GM19324 (cell line): ENCODE results near the gene PLCB3.

ENCODE experiments used
- ATAC-seq: cut with Tn5 transposase; IDR thresholded peaks from one replicate; pipeline ENCODE4 v1.9.1; 2021; ENCODE audit warnings: mild to moderate bottlenecking, moderate library complexity; ENCODE audit not compliant: unreplicated experiment, low FRiP score

PLCB3 gene

GRCh38 chr11:64263021-64263946 lies 12.0 kb downstream of the PLCB3 start:
- ATAC-seq: no peak

GRCh38 chr11:64263947-64264317 lies 12.6 kb downstream of the PLCB3 start:
- no peak for ATAC-seq

GRCh38 chr11:64264371-64264852 lies 13.1 kb downstream of the PLCB3 start:
- ATAC-seq: no peak

- no peak for ATAC-seq
Measured at GRCh38 chr11:64265176-64266160, 14.1 kb downstream of the PLCB3 start.

GRCh38 chr11:64266339-64266738 lies 15.0 kb downstream of the PLCB3 start:
- ATAC-seq: no peak

- no peak for ATAC-seq
Measured at GRCh38 chr11:64267207-64267945, 16.0 kb downstream of the PLCB3 start.

- ATAC-seq: no peak
Measured at GRCh38 chr11:64268025-64268892, 16.9 kb downstream of the PLCB3 start.

- ATAC-seq: peak; percentile 18
Measured at GRCh38 chr11:64268893-64269539, 17.7 kb downstream of the PLCB3 start.

GRCh38 chr11:64269540-64270220 lies 18.4 kb downstream of the PLCB3 start:
- ATAC-seq: peak; percentile 81

- ATAC-seq: no peak
Measured at GRCh38 chr11:64275031-64275800, 23.9 kb downstream of the PLCB3 start.

- no peak for ATAC-seq
Measured at GRCh38 chr11:64275841-64276240, 24.5 kb downstream of the PLCB3 start.

GRCh38 chr11:64276653-64277431 lies 25.5 kb downstream of the PLCB3 start:
- no peak for ATAC-seq

- ATAC-seq: no peak
Measured at GRCh38 chr11:64278576-64279190, 27.4 kb downstream of the PLCB3 start.

- ATAC-seq: no peak
Measured at GRCh38 chr11:64281957-64282770, 30.8 kb downstream of the PLCB3 start.

- no peak for ATAC-seq
Measured at GRCh38 chr11:64283092-64283491, 31.8 kb downstream of the PLCB3 start.
